GM18909 (cell line): ENCODE results near the gene ESPN.

ENCODE experiments used
- ATAC-seq: cut with Tn5 transposase; IDR thresholded peaks from one replicate; pipeline ENCODE4 v1.9.1; 2021; ENCODE audit warnings: mild to moderate bottlenecking; ENCODE audit not compliant: unreplicated experiment, poor library complexity

Gene ESPN

GRCh38 chr1:6506210-6507036 is 81.8 kb downstream of the ESPN start:
- ATAC-seq, result no peak

- ATAC-seq, result no peak
Measured at GRCh38 chr1:6507037-6507428, 82.5 kb downstream of the ESPN start.

- no peak for ATAC-seq
Measured at GRCh38 chr1:6507461-6507911, 82.9 kb downstream of the ESPN start.

GRCh38 chr1:6508154-6508815 is 83.7 kb downstream of the ESPN start:
- no peak for ATAC-seq

DNA sequence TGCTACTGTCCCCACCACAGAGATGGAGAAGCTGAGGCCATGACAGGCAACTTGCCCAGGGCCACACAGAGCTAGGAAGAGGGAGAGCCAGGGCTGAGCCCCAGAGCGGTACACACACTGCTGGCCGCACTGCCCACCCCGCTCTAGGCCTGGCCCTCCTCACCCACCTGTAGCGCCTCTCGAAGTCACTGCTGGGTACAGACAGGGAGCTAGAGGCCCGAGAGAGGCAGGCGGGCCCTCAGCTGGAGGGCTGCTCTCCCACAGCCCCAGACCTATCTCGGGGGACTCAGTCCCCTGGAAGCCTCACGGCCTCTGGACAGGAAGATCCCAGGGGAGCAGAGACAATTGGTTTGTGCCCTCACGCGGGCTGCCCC is 84.2 kb downstream of the ESPN start:
- ATAC-seq, result no peak

GRCh38 chr1:6509220-6509918 is 84.8 kb downstream of the ESPN start:
- no peak for ATAC-seq

DNA sequence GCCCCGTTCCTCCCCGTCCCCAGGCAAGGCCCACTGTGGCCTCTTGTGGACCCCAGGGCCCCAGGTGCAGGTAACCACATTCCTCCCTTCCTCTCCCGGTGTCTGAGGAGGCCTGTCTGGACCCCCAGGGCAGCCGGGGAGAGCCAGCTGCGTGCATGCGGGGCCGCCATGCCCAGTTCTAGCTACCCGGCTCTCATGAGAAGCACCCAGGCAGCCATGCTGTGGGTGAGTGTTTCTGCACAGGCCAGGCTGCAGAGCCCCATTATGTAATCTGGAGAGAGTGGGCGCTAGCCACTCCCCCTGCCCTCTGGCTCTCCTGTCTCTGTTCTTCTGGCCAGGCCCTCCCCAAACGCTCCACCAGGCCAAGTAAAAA is 85.3 kb downstream of the ESPN start:
- ATAC-seq, result no peak

GRCh38 chr1:6510493-6510892 is 85.9 kb downstream of the ESPN start:
- no peak for ATAC-seq
